GM12874 (cell line): ENCODE results near the gene CARD19.

Experiments
- CTCF ChIP-seq: IDR thresholded peaks from 2 replicates; pipeline ENCODE4 v1.5.1; 2011; ENCODE audit warnings: low read depth, mild to moderate bottlenecking, control low read depth, low read length, moderate library complexity; ENCODE audit not compliant: insufficient read depth

CARD19 gene

GRCh38 chr9:93090091-93090655, 5.8 kb upstream of the CARD19 start:
- no peak for TF ChIP-seq CTCF

- TF ChIP-seq CTCF = no peak
Observed at GRCh38 chr9:93091056-93091452, 5.0 kb upstream of the CARD19 start.

GRCh38 chr9:93091453-93092081, 4.5 kb upstream of the CARD19 start:
- no peak for TF ChIP-seq CTCF

GRCh38 chr9:93092251-93092991, 3.6 kb upstream of the CARD19 start:
- no peak for TF ChIP-seq CTCF

GRCh38 chr9:93093127-93093876, 2.7 kb upstream of the CARD19 start:
- no peak for TF ChIP-seq CTCF

GRCh38 chr9:93093877-93094657, 1.9 kb upstream of the CARD19 start:
- TF ChIP-seq CTCF = no peak

- TF ChIP-seq CTCF = no peak
Observed at GRCh38 chr9:93094658-93095204, 1.3 kb upstream of the CARD19 start.
